Left lung (tissue), 10 donors: ENCODE measurements around the gene LRRC75A. TPM values are rescaled to one million over a fixed set of nuclear protein-coding genes. Genes with fewer than 3 reads are reported as not detected.
A peak's percentile ranks its signal among the peaks of the same experiment; 100 is the strongest.

Source experiments
- ATAC-seq: fragments of 200-7000 bp; cut with Tn5 transposase; one replicate; pipeline ENCODE4 v1.9.1; 2020; ENCODE audit warnings: moderate library complexity
- DNase-seq, 4 donors: peaks; one replicate each; pipeline ENCODE4 v3.0.0-alpha.2; 2013 to 2020
- H3K27ac ChIP-seq, 2 donors: fragments of 200-600 bp; sonication (generic) in 1 of 2; one replicate each; pipeline versions ENCODE4 v1.5.0 to v1.8.0; 2020 to 2021
- H3K27me3 ChIP-seq, 2 donors: fragments of 200-600 bp; sonication (generic) in 1 of 2; one replicate each; pipeline versions ENCODE4 v1.5.0 to v1.8.0; 2020 to 2021
- H3K36me3 ChIP-seq, 2 donors: fragments of 200-600 bp; sonication (generic) in 1 of 2; one replicate each; pipeline versions ENCODE4 v1.5.0 to v1.8.0; 2020 to 2021
- H3K4me1 ChIP-seq, 2 donors: fragments of 200-600 bp; one replicate each; pipeline ENCODE4 v1.8.0; 2021
- H3K4me3 ChIP-seq, 2 donors: fragments of 200-600 bp; sonication (generic) in 1 of 2; one replicate each; pipeline versions ENCODE4 v1.5.0 to v1.8.0; 2020 to 2021; ENCODE audit warnings: mild to moderate bottlenecking in 1 of 2
- H3K9me3 ChIP-seq, 2 donors: fragments of 200-600 bp; sonication (generic) in 1 of 2; one replicate each; pipeline versions ENCODE4 v1.5.0 to v1.8.0; 2020 to 2021
- CTCF ChIP-seq, 2 donors: fragments of 200-600 bp; sonication (generic) in 1 of 2; IDR thresholded peaks; one replicate each; pipeline versions ENCODE4 v1.5.0 to v1.8.0; 2021; ENCODE audit warnings: antibody characterized with exemption in 2 of 2
- intact Hi-C, 2 donors: fragments of 100-400 bp; cut with DNase I; formaldehyde crosslinking; loops; one replicate each; pipeline versions ENCODE4 v1.11.2 to v1.14.2; 2022
- polyA plus RNA-seq, 6 donors: library from polyadenylated mRNA; unstranded; fragments of 120-200 nt; gene quantifications; one replicate each; pipeline ENCODE4 v1.2.1, GENCODE V29; 2013; ENCODE audit not compliant: insufficient read length in 6 of 6
- total RNA-seq, 2 donors: library from RNA; stranded (reverse); fragmentation: NEBNext Ultra II Directional; extraction: Animal tissue kit (Norgen Biotek cat#: 25700); gene quantifications; one replicate each; pipeline ENCODE4 v1.2.1, GENCODE V29; 2021
- donor health status: DM: no; HTN: yes; CAD: no.
- donor health status: DM: no; HTN: no; CAD: no.

The LRRC75A gene
- total and polyA plus RNA-seq, 8 donors, result 2.9 to 7.1 (median 5.7) TPM

DNA sequence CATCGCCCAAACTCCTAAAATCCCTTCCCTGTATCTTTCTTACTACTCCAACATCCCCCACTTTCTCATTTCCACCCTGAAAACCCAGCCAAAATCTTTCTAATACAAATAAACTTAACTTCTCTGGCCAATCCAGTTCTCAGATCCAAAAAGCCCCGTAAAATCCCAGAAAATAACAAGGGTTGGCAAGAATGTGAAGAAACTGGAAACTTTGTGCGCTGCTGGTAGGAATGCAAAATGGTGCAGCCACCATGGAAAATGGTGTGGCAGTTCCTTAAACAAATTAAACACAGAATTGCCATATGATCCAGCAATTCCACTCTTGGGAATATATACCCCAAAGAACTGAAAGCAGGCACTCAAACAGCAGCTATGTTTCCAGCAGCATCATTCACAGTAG is 24.1 kb downstream of the LRRC75A start:
- no peak for TF ChIP-seq CTCF (IDR thresholded peaks at IDR 0.05)
- Histone ChIP-seq H3K27ac (no peak overlapping the region), H3K4me3 (no peak overlapping the region), H3K9me3 (no peaks in the 10 kb centered on the region), H3K27me3 (no peaks in the 10 kb centered on the region), H3K36me3 (peaks cover 0 to 4% of the 10 kb centered on the region in 2 donors), H3K4me1 (peaks cover 0 to 2% of the 10 kb centered on the region in 2 donors)
- ATAC-seq, result no peak
- no peak for DNase-seq
- intact Hi-C loops, result no loop called here

- H3K4me1 ChIP-seq, result peaks cover 0 to 2% of the 10 kb centered on the region in 2 donors
- no peak for ATAC-seq
- H3K27ac ChIP-seq, result no peak overlapping the region
- intact Hi-C loops, result no loop called here
- H3K9me3 ChIP-seq, result no peaks in the 10 kb centered on the region
- H3K36me3 ChIP-seq, result peaks cover 0 to 4% of the 10 kb centered on the region in 2 donors
- H3K27me3 ChIP-seq, result no peaks in the 10 kb centered on the region
- no peak for TF ChIP-seq CTCF (IDR thresholded peaks at IDR 0.05)
- H3K4me3 ChIP-seq, result no peak overlapping the region
- DNase-seq, result no peak
These were observed 24.9 kb downstream of the LRRC75A start for GRCh38 chr17:16467044-16467443.

GRCh38 chr17:16466407-16466806 is 25.6 kb downstream of the LRRC75A start:
- intact Hi-C loops, result no loop called here
- H3K4me3 ChIP-seq, result no peak overlapping the region
- H3K4me1 ChIP-seq, result peaks cover 0 to 2% of the 10 kb centered on the region in 2 donors
- H3K27me3 ChIP-seq, result no peaks in the 10 kb centered on the region
- no peak overlapping the region for H3K27ac ChIP-seq
- H3K36me3 ChIP-seq, result peaks cover 0 to 6% of the 10 kb centered on the region in 2 donors
- ATAC-seq (no peak), DNase-seq (no peak)
- TF ChIP-seq CTCF (IDR thresholded peaks at IDR 0.05), result no peak
- no peaks in the 10 kb centered on the region for H3K9me3 ChIP-seq

GRCh38 chr17:16465861-16466338 is 26.1 kb downstream of the LRRC75A start:
- peaks cover 0 to 2% of the 10 kb centered on the region in 2 donors for H3K4me1 ChIP-seq
- DNase-seq (peak in 1 of 4 donors; percentile 38), ATAC-seq (peak; percentile 71)
- H3K9me3 ChIP-seq, result no peaks in the 10 kb centered on the region
- TF ChIP-seq CTCF (IDR thresholded peaks at IDR 0.05), result no peak
- H3K4me3 ChIP-seq, result no peak overlapping the region
- H3K27ac ChIP-seq, result no peak overlapping the region
- H3K27me3 ChIP-seq, result no peaks in the 10 kb centered on the region
- intact Hi-C loops, result no loop called here
- H3K36me3 ChIP-seq, result peaks cover 0 to 11% of the 10 kb centered on the region in 2 donors

DNA sequence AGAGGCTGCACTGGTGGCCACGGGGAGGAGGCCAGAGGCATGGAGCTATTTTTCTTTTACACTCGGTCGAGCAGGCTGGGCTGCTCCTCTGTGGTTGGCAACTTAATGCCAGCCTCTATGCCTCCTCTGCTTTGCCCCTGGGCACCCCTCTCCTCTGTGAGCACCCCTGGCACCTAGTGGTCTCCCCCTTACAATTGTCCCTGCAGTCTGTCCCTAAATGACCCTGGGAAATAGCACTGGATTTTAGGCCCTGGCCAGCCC is 27.0 kb downstream of the LRRC75A start:
- Histone ChIP-seq H3K4me3 (no peak overlapping the region), H3K4me1 (peaks cover 0 to 2% of the 10 kb centered on the region in 2 donors), H3K36me3 (peaks cover 0 to 14% of the 10 kb centered on the region in 2 donors), H3K9me3 (no peaks in the 10 kb centered on the region), H3K27me3 (no peaks in the 10 kb centered on the region), H3K27ac (no peak overlapping the region)
- TF ChIP-seq CTCF (IDR thresholded peaks at IDR 0.05), result no peak
- no peak for ATAC-seq
- DNase-seq, result no peak
- intact Hi-C loops, result no loop called here
